ENCODE results near the gene CTDSPL.
"Not testable (repeated sequence)": the region's sequence is repeated elsewhere in the genome, so short reads cannot be mapped to it uniquely, and the experiment has no call there.

Gene CTDSPL

GRCh38 chr3:37970802-37971201 lies 109.1 kb downstream of the CTDSPL start:
- H3K27ac ChIP-seq (ENCODE audit: poor library complexity, severe bottlenecking), result no peak overlapping the region
- H3K36me3 ChIP-seq (ENCODE audit: low read depth), result peaks cover 15% of the 10 kb centered on the region
- H3K4me3 ChIP-seq (ENCODE audit: severe bottlenecking), result no peak overlapping the region
- H3K4me1 ChIP-seq (ENCODE audit: insufficient read depth, poor library complexity, severe bottlenecking), result no peaks in the 10 kb centered on the region
- no peaks in the 10 kb centered on the region for H3K9me3 ChIP-seq (ENCODE audit: severe bottlenecking)
- no peak for TF ChIP-seq CTCF (IDR thresholded peaks at IDR 0.05; ENCODE audit: poor library complexity, severe bottlenecking)
- no peak for DNase-seq (ENCODE audit: low spot score)
- H3K27me3 ChIP-seq (ENCODE audit: insufficient read depth, poor library complexity, severe bottlenecking), result no peaks in the 10 kb centered on the region
- no peak for ATAC-seq (ENCODE audit: low read depth)

- ATAC-seq (ENCODE audit: low read depth), result no peak
- no peaks in the 10 kb centered on the region for H3K4me1 ChIP-seq (ENCODE audit: insufficient read depth, poor library complexity, severe bottlenecking)
- DNase-seq (ENCODE audit: low spot score), result no peak
Measured at GRCh38 chr3:37971467-37971866, 109.8 kb downstream of the CTDSPL start.

GRCh38 chr3:37972056-37972455 lies 110.4 kb downstream of the CTDSPL start:
- DNase-seq (ENCODE audit: low spot score); H3K27me3 ChIP-seq (ENCODE audit: insufficient read depth, poor library complexity, severe bottlenecking); H3K4me1 ChIP-seq (ENCODE audit: insufficient read depth, poor library complexity, severe bottlenecking); H3K4me3 ChIP-seq (ENCODE audit: severe bottlenecking); H3K9me3 ChIP-seq (ENCODE audit: severe bottlenecking); ATAC-seq (ENCODE audit: low read depth); H3K27ac ChIP-seq (ENCODE audit: poor library complexity, severe bottlenecking): not testable (repeated sequence)
- peaks cover 20% of the 10 kb centered on the region for H3K36me3 ChIP-seq (ENCODE audit: low read depth)

More at GRCh38 chr3:37971467-37971866, 109.8 kb downstream of the CTDSPL start:
- Histone ChIP-seq H3K36me3 (ENCODE audit: low read depth) (peaks cover 20% of the 10 kb centered on the region), H3K9me3 (ENCODE audit: severe bottlenecking) (no peaks in the 10 kb centered on the region), H3K27me3 (ENCODE audit: insufficient read depth, poor library complexity, severe bottlenecking) (no peaks in the 10 kb centered on the region), H3K4me3 (ENCODE audit: severe bottlenecking) (no peak overlapping the region), H3K27ac (ENCODE audit: poor library complexity, severe bottlenecking) (no peak overlapping the region)
- no peak for TF ChIP-seq CTCF (IDR thresholded peaks at IDR 0.05; ENCODE audit: poor library complexity, severe bottlenecking)

GRCh38 chr3:37973246-37974054 lies 111.8 kb downstream of the CTDSPL start:
- Histone ChIP-seq H3K36me3 (ENCODE audit: low read depth) (peaks cover 19% of the 10 kb centered on the region), H3K27me3 (ENCODE audit: insufficient read depth, poor library complexity, severe bottlenecking) (no peaks in the 10 kb centered on the region), H3K9me3 (ENCODE audit: severe bottlenecking) (no peaks in the 10 kb centered on the region), H3K27ac (ENCODE audit: poor library complexity, severe bottlenecking) (no peak overlapping the region), H3K4me1 (ENCODE audit: insufficient read depth, poor library complexity, severe bottlenecking) (no peaks in the 10 kb centered on the region), H3K4me3 (ENCODE audit: severe bottlenecking) (no peak overlapping the region)
- TF ChIP-seq CTCF (IDR thresholded peaks at IDR 0.05; ENCODE audit: poor library complexity, severe bottlenecking), result no peak
- DNase-seq (ENCODE audit: low spot score) (no peak), ATAC-seq (ENCODE audit: low read depth) (no peak)

- Histone ChIP-seq H3K27ac (ENCODE audit: poor library complexity, severe bottlenecking) (no peak overlapping the region), H3K4me1 (ENCODE audit: insufficient read depth, poor library complexity, severe bottlenecking) (no peaks in the 10 kb centered on the region), H3K9me3 (ENCODE audit: severe bottlenecking) (no peaks in the 10 kb centered on the region), H3K36me3 (ENCODE audit: low read depth) (peaks cover 19% of the 10 kb centered on the region), H3K4me3 (ENCODE audit: severe bottlenecking) (no peak overlapping the region), H3K27me3 (ENCODE audit: insufficient read depth, poor library complexity, severe bottlenecking) (no peaks in the 10 kb centered on the region)
- DNase-seq (ENCODE audit: low spot score) (peak; percentile 51), ATAC-seq (ENCODE audit: low read depth) (peak; percentile 85)
- peak; percentile 72 for TF ChIP-seq CTCF (IDR thresholded peaks at IDR 0.05; ENCODE audit: poor library complexity, severe bottlenecking)
Measured at GRCh38 chr3:37974121-37975083, 112.7 kb downstream of the CTDSPL start.
